Measurements from ENCODE around the gene CCDC171.

- TF ChIP-seq EZH2 (IDR thresholded peaks at IDR 0.05) = no peak
- TF ChIP-seq POLR2AphosphoS5 (IDR thresholded peaks at IDR 0.05; ENCODE audit: borderline replicate concordance, low read depth, low read length) = no peak
These were observed 260.2 kb downstream of the CCDC171 start for GRCh38 chr9:15813076-15813475.

Measured in SK-N-MC (cell line).